HEK293 (cell line): ENCODE measurements around the gene AIRE.

Source experiments
- KLF16 ChIP-seq: fragments of 450-650 bp; formaldehyde crosslinking; IDR thresholded peaks from 2 replicates; pipeline ENCODE4 v1.5.1; 2017; ENCODE audit warnings: missing biosample characterization, missing genetic modification characterization
- ZNF175 ChIP-seq: fragments of 450-650 bp; formaldehyde crosslinking; IDR thresholded peaks from 2 replicates; pipeline ENCODE4 v1.5.1; 2016; ENCODE audit warnings: missing biosample characterization, missing genetic modification characterization
- ZNF274 ChIP-seq, 2 experiments: fragments of 200-500 bp in 1 of 2; fragments of 450-650 bp in 1 of 2; sonication (Bioruptor generic) in 1 of 2; formaldehyde crosslinking in 1 of 2; IDR thresholded peaks; 2 replicates each; pipeline versions ENCODE4 v1.5.1 to v1.6.1; 2014 to 2016; ENCODE audit warnings: borderline replicate concordance in 1 of 2, inconsistent platforms in 1 of 2, low read length in 1 of 2, missing biosample characterization in 1 of 2, missing genetic modification characterization in 1 of 2
- TF ChIP-seq, protein P1 (sequence below): fragments of 450-650 bp; formaldehyde crosslinking; optimal IDR thresholded peaks from 2 replicates; pipeline ENCODE3; 2016; ENCODE audit warnings: missing biosample characterization, mild to moderate bottlenecking, missing genetic modification characterization

DNA sequence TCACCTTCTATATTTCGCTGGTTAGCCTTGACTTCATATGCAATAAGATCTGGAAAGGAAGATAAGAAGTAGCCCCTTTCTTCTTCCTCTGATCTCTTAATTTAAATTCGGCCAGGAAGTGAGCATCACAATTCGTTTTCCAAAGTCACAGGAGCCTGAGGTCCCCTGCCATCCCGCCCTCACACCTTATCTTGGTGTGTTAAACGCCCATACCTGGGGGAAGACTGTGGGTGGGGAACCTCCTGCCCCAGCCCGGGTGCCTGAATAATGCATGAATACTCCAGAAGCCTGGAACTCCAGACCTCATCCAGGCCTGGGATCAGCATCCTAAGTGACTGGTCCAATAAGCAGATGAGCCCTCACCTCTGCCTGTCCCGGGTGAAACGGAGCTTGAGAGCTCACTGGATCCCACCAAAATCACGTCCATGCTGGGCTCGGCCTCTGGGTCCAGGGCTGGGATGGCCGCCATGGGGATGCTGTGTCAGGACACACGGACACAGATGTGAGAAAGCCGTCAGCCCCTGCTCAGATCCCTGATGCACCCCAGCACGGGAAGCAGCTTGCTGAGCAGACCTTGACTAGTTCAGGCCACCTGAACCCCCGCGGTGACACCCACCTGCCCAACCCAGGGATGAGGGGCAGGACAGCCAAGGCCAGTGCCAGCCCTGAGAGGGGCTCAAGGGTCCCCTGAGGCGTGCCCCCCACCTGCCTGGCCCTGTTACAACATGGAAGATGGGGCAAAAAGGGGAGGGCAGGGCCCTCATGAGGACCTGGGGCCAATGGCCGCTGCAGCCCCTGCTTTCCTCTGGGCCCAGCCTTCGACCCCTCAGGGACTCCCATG lies 24.7 kb upstream of the AIRE start:
- TF ChIP-seq, protein P1, sequence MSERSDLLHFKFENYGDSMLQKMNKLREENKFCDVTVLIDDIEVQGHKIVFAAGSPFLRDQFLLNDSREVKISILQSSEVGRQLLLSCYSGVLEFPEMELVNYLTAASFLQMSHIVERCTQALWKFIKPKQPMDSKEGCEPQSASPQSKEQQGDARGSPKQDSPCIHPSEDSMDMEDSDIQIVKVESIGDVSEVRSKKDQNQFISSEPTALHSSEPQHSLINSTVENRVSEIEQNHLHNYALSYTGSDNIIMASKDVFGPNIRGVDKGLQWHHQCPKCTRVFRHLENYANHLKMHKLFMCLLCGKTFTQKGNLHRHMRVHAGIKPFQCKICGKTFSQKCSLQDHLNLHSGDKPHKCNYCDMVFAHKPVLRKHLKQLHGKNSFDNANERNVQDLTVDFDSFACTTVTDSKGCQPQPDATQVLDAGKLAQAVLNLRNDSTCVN (tag by site-specific recombination) = no peak
- TF ChIP-seq KLF16 (no peak), ZNF274 (IDR thresholded peaks at IDR 0.05; ENCODE audit: low read length) (no peak), ZNF274 (tag by site-specific recombination; IDR thresholded peaks at IDR 0.05; ENCODE audit: borderline replicate concordance) (no peak), ZNF175 (tag by site-specific recombination) (no peak)
